Measurements from ENCODE around the gene GIMAP5. TPM values are rescaled to one million over a fixed set of nuclear protein-coding genes. Genes with fewer than 3 reads are reported as not detected.

The GIMAP5 gene
- total RNA-seq, 1 donor from 2014 or later = 0.14 TPM

- H3K27me3 ChIP-seq (ENCODE audit: insufficient read depth, low read length) = peaks cover 2% of the 10 kb centered on the region
- H3K4me3 ChIP-seq (ENCODE audit: insufficient read depth, low read depth, low read length) = no peak overlapping the region
- FAIRE-seq (no peak), DNase-seq (ENCODE audit: low read depth) (peak; percentile 23)
- no peak for TF ChIP-seq EZH2 (IDR thresholded peaks at IDR 0.05; ENCODE audit: insufficient read depth, low read length)
- peak; percentile 82 for TF ChIP-seq CTCF (IDR thresholded peaks at IDR 0.05; ENCODE audit: insufficient read depth, low read depth, low read length)
- no peak overlapping the region for H2AFZ ChIP-seq (ENCODE audit: low read depth, low read length)
- H3K27me3 Mint-ChIP-seq (ENCODE audit: low read depth, unreplicated experiment) = peaks cover 17% of the 10 kb centered on the region
- H3K9ac ChIP-seq (ENCODE audit: low read length) = no peak overlapping the region
- H3K4me3 Mint-ChIP-seq (ENCODE audit: unreplicated experiment) = no peak overlapping the region
- no peaks in the 10 kb centered on the region for H3K9me3 ChIP-seq (ENCODE audit: insufficient read depth, low read depth, low read length)
- H3K4me2 ChIP-seq (ENCODE audit: low read length) = no peak overlapping the region
- no peaks in the 10 kb centered on the region for H3K36me3 ChIP-seq (ENCODE audit: insufficient read depth, low read length)
- no peaks in the 10 kb centered on the region for H3K36me3 Mint-ChIP-seq (ENCODE audit: low read depth, unreplicated experiment)
- H3K79me2 ChIP-seq (ENCODE audit: insufficient read depth, low read length) = no peaks in the 10 kb centered on the region
- no peak overlapping the region for H3K27ac ChIP-seq (ENCODE audit: low read depth, low read length)
- H3K27ac Mint-ChIP-seq (ENCODE audit: unreplicated experiment) = no peak overlapping the region
- peaks cover 3% of the 10 kb centered on the region for H3K4me1 Mint-ChIP-seq (ENCODE audit: low read depth, unreplicated experiment)
- H3K4me1 ChIP-seq (ENCODE audit: insufficient read depth, low read length) = no peaks in the 10 kb centered on the region
- H4K20me1 ChIP-seq (ENCODE audit: insufficient read depth, low read length) = no peaks in the 10 kb centered on the region
- H3K9me3 Mint-ChIP-seq (ENCODE audit: unreplicated experiment) = peaks cover 3% of the 10 kb centered on the region
Measured at GRCh38 chr7:150778738-150779301, 41.6 kb downstream of the GIMAP5 start.

DNA sequence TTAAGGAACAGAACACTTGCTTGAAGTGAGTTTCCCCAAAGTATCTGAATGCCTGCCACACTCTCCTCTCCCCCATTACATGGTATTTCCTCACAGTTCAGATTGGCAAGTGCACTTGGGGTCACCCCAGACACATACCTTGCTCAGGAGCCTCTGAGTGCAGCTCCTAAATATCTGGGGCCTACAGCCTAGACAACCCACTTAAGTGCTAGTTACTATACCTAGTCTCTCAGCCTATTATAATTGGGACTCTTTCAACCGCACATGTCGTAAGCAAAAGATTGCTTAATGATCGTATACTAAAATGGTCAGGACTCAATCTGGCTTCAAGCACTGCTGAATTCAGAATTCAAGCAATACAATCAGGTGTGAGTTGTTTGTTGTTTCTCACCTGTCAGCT lies 43.1 kb downstream of the GIMAP5 start:
- Histone ChIP-seq H3K9ac (ENCODE audit: low read length) (no peak overlapping the region), H3K27me3 (ENCODE audit: insufficient read depth, low read length) (peaks cover 2% of the 10 kb centered on the region), H3K4me2 (ENCODE audit: low read length) (no peak overlapping the region), H3K4me3 (ENCODE audit: insufficient read depth, low read depth, low read length) (no peak overlapping the region), H4K20me1 (ENCODE audit: insufficient read depth, low read length) (no peaks in the 10 kb centered on the region), H3K9me3 (ENCODE audit: insufficient read depth, low read depth, low read length) (no peaks in the 10 kb centered on the region), H3K4me1 (ENCODE audit: insufficient read depth, low read length) (no peaks in the 10 kb centered on the region), H3K36me3 (ENCODE audit: insufficient read depth, low read length) (no peaks in the 10 kb centered on the region), H3K79me2 (ENCODE audit: insufficient read depth, low read length) (no peaks in the 10 kb centered on the region), H2AFZ (ENCODE audit: low read depth, low read length) (no peak overlapping the region), H3K27ac (ENCODE audit: low read depth, low read length) (no peak overlapping the region)
- Mint-ChIP-seq H3K4me1 (ENCODE audit: low read depth, unreplicated experiment) (peaks cover 15% of the 10 kb centered on the region), H3K4me3 (ENCODE audit: unreplicated experiment) (no peak overlapping the region), H3K27ac (ENCODE audit: unreplicated experiment) (no peak overlapping the region), H3K9me3 (ENCODE audit: unreplicated experiment) (no peaks in the 10 kb centered on the region), H3K36me3 (ENCODE audit: low read depth, unreplicated experiment) (no peaks in the 10 kb centered on the region), H3K27me3 (ENCODE audit: low read depth, unreplicated experiment) (peaks cover 15% of the 10 kb centered on the region)
- DNase-seq (ENCODE audit: low read depth) (no peak), FAIRE-seq (no peak)
- TF ChIP-seq EZH2 (IDR thresholded peaks at IDR 0.05; ENCODE audit: insufficient read depth, low read length) (no peak), CTCF (IDR thresholded peaks at IDR 0.05; ENCODE audit: insufficient read depth, low read depth, low read length) (no peak)

DNA sequence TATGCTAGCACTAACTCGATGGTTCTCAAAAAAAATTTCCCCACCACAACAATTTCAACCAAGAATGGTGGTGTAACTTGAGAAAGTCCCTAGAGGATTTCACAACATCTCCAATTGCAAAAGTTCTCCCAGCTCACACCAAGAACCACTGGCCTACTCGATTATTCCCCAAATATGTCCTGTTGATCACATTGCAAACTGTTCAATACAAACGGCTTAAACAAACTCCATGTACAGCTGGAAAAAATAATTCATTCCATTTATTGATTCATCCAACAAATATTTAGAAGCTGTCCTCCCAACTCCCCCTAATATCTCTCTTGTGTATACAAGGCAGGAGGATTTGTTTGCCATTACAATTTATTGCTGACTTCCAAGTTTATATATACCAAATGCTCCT lies 43.9 kb downstream of the GIMAP5 start:
- Mint-ChIP-seq H3K4me1 (ENCODE audit: low read depth, unreplicated experiment) (peaks cover 15% of the 10 kb centered on the region), H3K4me3 (ENCODE audit: unreplicated experiment) (no peak overlapping the region), H3K9me3 (ENCODE audit: unreplicated experiment) (no peaks in the 10 kb centered on the region), H3K27ac (ENCODE audit: unreplicated experiment) (no peak overlapping the region), H3K27me3 (ENCODE audit: low read depth, unreplicated experiment) (peaks cover 19% of the 10 kb centered on the region), H3K36me3 (ENCODE audit: low read depth, unreplicated experiment) (no peaks in the 10 kb centered on the region)
- Histone ChIP-seq H3K9ac (ENCODE audit: low read length) (no peak overlapping the region), H3K27me3 (ENCODE audit: insufficient read depth, low read length) (peaks cover 2% of the 10 kb centered on the region), H4K20me1 (ENCODE audit: insufficient read depth, low read length) (no peaks in the 10 kb centered on the region), H2AFZ (ENCODE audit: low read depth, low read length) (no peak overlapping the region), H3K9me3 (ENCODE audit: insufficient read depth, low read depth, low read length) (no peaks in the 10 kb centered on the region), H3K4me1 (ENCODE audit: insufficient read depth, low read length) (no peaks in the 10 kb centered on the region), H3K36me3 (ENCODE audit: insufficient read depth, low read length) (no peaks in the 10 kb centered on the region), H3K4me2 (ENCODE audit: low read length) (no peak overlapping the region), H3K4me3 (ENCODE audit: insufficient read depth, low read depth, low read length) (no peak overlapping the region), H3K79me2 (ENCODE audit: insufficient read depth, low read length) (no peaks in the 10 kb centered on the region), H3K27ac (ENCODE audit: low read depth, low read length) (no peak overlapping the region)
- FAIRE-seq (no peak), DNase-seq (ENCODE audit: low read depth) (no peak)
- no peak for TF ChIP-seq EZH2 (IDR thresholded peaks at IDR 0.05; ENCODE audit: insufficient read depth, low read length)
- TF ChIP-seq CTCF (IDR thresholded peaks at IDR 0.05; ENCODE audit: insufficient read depth, low read depth, low read length) = no peak
